HEK293 (cell line): ENCODE data around the gene MS4A6A.
"Not testable (repeated sequence)": the region's sequence is repeated elsewhere in the genome, so short reads cannot be mapped to it uniquely, and the experiment has no call there.

Experiments
- CTCF ChIA-PET: fragments of 350-600 bp; formaldehyde crosslinking; extraction: SDS; loops from one replicate; lab custom pipeline; 2021; ENCODE audit warnings: antibody characterized with exemption; lab: Yijun Ruan, JAX
- POLR2A ChIA-PET: fragments of 300-600 bp; formaldehyde crosslinking; extraction: SDS; loops from one replicate; lab custom pipeline; 2020; ENCODE audit warnings: antibody characterized with exemption, inconsistent platforms; lab: Yijun Ruan, JAX
- H3K27ac ChIP-seq: fragments of 200-500 bp; sonication (Bioruptor generic); 2 replicates; pipeline ENCODE4 v1.5.1; 2014; ENCODE audit warnings: low read depth, low read length, control low read depth, inconsistent platforms; ENCODE audit errors: extremely low read depth
- H3K36me3 ChIP-seq, 2 experiments: fragments of 200-500 bp in 1 of 2; sonication (Bioruptor generic) in 1 of 2; 1 replicate in 1 of 2; 2 replicates in 1 of 2; pipeline ENCODE4 v1.5.1; 2014 to 2017; ENCODE audit warnings: inconsistent platforms in 2 of 2, low read length in 2 of 2; ENCODE audit not compliant: control insufficient read depth in 2 of 2, insufficient read depth in 1 of 2
- H3K4me1 ChIP-seq: fragments of 200-500 bp; sonication (Bioruptor generic); 2 replicates; pipeline ENCODE4 v1.5.1; 2014; ENCODE audit warnings: mild to moderate bottlenecking, low read length, inconsistent platforms; ENCODE audit not compliant: control insufficient read depth, insufficient read depth
- H3K4me3 ChIP-seq: 2 replicates; pipeline ENCODE4 v1.5.1; 2011; ENCODE audit warnings: low read depth, mild to moderate bottlenecking, control low read depth, low read length, moderate library complexity
- H3K9me3 ChIP-seq: fragments of 200-500 bp; sonication (Bioruptor generic); 2 replicates; pipeline ENCODE4 v1.5.1; 2014; ENCODE audit warnings: low read depth, low read length, inconsistent platforms; ENCODE audit not compliant: control insufficient read depth, insufficient read depth
- EGR2 ChIP-seq: fragments of 450-650 bp; formaldehyde crosslinking; IDR thresholded peaks from 2 replicates; pipeline ENCODE4 v1.5.1; 2016; ENCODE audit warnings: low read depth, missing biosample characterization, missing genetic modification characterization
- GLI2 ChIP-seq: fragments of 450-650 bp; formaldehyde crosslinking; IDR thresholded peaks from 2 replicates; pipeline ENCODE4; 2017; ENCODE audit warnings: missing biosample characterization, missing genetic modification characterization, low read depth, borderline replicate concordance
- GLIS2 ChIP-seq: fragments of 450-650 bp; formaldehyde crosslinking; IDR thresholded peaks from 2 replicates; pipeline ENCODE4 v1.5.1; 2016; ENCODE audit warnings: missing biosample characterization, missing genetic modification characterization
- HOXC10 ChIP-seq: sonication (generic); formaldehyde crosslinking; IDR thresholded peaks from 2 replicates; pipeline ENCODE4 v1.8.1; 2023; ENCODE audit warnings: mild to moderate bottlenecking, missing genetic modification reagents
- KLF1 ChIP-seq: fragments of 450-650 bp; formaldehyde crosslinking; IDR thresholded peaks from 2 replicates; pipeline ENCODE4 v1.5.1; 2016; ENCODE audit warnings: missing biosample characterization, missing genetic modification characterization
- YY2 ChIP-seq: fragments of 450-650 bp; formaldehyde crosslinking; IDR thresholded peaks from 2 replicates; pipeline ENCODE4 v1.5.1; 2016; ENCODE audit warnings: missing biosample characterization, missing genetic modification characterization
- ZBTB8A ChIP-seq: fragments of 450-650 bp; formaldehyde crosslinking; IDR thresholded peaks from 2 replicates; pipeline ENCODE4 v1.5.1; 2016; ENCODE audit warnings: missing biosample characterization, missing genetic modification characterization
- ZNF112 ChIP-seq: fragments of 450-650 bp; formaldehyde crosslinking; IDR thresholded peaks from 2 replicates; pipeline ENCODE4 v1.5.0; 2017; ENCODE audit warnings: missing biosample characterization, missing genetic modification characterization
- ZNF138 ChIP-seq: fragments of 450-650 bp; formaldehyde crosslinking; IDR thresholded peaks from 2 replicates; pipeline ENCODE4 v1.5.1; 2016; ENCODE audit warnings: missing biosample characterization, missing genetic modification characterization, borderline replicate concordance
- ZNF184 ChIP-seq: fragments of 450-650 bp; IDR thresholded peaks from 2 replicates; pipeline ENCODE4 v1.5.1; 2018; ENCODE audit warnings: missing biosample characterization, mild to moderate bottlenecking, missing genetic modification characterization
- ZNF19 ChIP-seq: fragments of 450-650 bp; formaldehyde crosslinking; IDR thresholded peaks from 2 replicates; pipeline ENCODE4; 2016; ENCODE audit warnings: missing biosample characterization, missing genetic modification characterization, low read depth
- ZNF214 ChIP-seq: fragments of 450-650 bp; formaldehyde crosslinking; IDR thresholded peaks from 2 replicates; pipeline ENCODE4 v1.5.1; 2017; ENCODE audit warnings: missing biosample characterization, mild to moderate bottlenecking, missing genetic modification characterization, borderline replicate concordance
- ZNF248 ChIP-seq: fragments of 450-650 bp; formaldehyde crosslinking; IDR thresholded peaks from 2 replicates; pipeline ENCODE4 v1.5.1; 2017; ENCODE audit warnings: missing biosample characterization, missing genetic modification characterization
- ZNF350 ChIP-seq: fragments of 450-650 bp; formaldehyde crosslinking; IDR thresholded peaks from 2 replicates; pipeline ENCODE4 v1.5.0; 2017; ENCODE audit warnings: missing biosample characterization, mild to moderate bottlenecking, missing genetic modification characterization
- ZNF433 ChIP-seq: fragments of 450-650 bp; formaldehyde crosslinking; IDR thresholded peaks from 2 replicates; pipeline ENCODE4 v1.5.1; 2016; ENCODE audit warnings: missing biosample characterization, missing genetic modification characterization, low read depth
- ZNF449 ChIP-seq: fragments of 450-650 bp; formaldehyde crosslinking; IDR thresholded peaks from 2 replicates; pipeline ENCODE4 v1.5.1; 2017; ENCODE audit warnings: missing biosample characterization, mild to moderate bottlenecking, missing genetic modification characterization, moderate library complexity
- ZNF514 ChIP-seq: fragments of 450-650 bp; formaldehyde crosslinking; IDR thresholded peaks from 2 replicates; pipeline ENCODE4 v1.5.1; 2016; ENCODE audit warnings: missing biosample characterization, missing genetic modification characterization
- ZNF558 ChIP-seq: fragments of 450-650 bp; formaldehyde crosslinking; IDR thresholded peaks from 2 replicates; pipeline ENCODE4 v1.5.1; 2016; ENCODE audit warnings: missing biosample characterization, missing genetic modification characterization
- ZNF571 ChIP-seq: fragments of 450-650 bp; formaldehyde crosslinking; IDR thresholded peaks from 2 replicates; pipeline ENCODE4 v1.5.0; 2017; ENCODE audit warnings: missing biosample characterization, missing genetic modification characterization
- ZNF600 ChIP-seq: fragments of 450-650 bp; formaldehyde crosslinking; IDR thresholded peaks from 2 replicates; pipeline ENCODE4 v1.5.1; 2016; ENCODE audit warnings: missing biosample characterization, missing genetic modification characterization
- ZNF701 ChIP-seq: fragments of 450-650 bp; formaldehyde crosslinking; IDR thresholded peaks from 2 replicates; pipeline ENCODE4 v1.5.1; 2016; ENCODE audit warnings: missing biosample characterization, missing genetic modification characterization
- ZNF776 ChIP-seq: fragments of 450-650 bp; formaldehyde crosslinking; IDR thresholded peaks from 2 replicates; pipeline ENCODE4 v1.5.0; 2017; ENCODE audit warnings: missing biosample characterization, missing genetic modification characterization, borderline replicate concordance
- ZNF843 ChIP-seq: fragments of 450-650 bp; formaldehyde crosslinking; IDR thresholded peaks from 2 replicates; pipeline ENCODE4 v1.5.1; 2016; ENCODE audit warnings: missing biosample characterization, missing genetic modification characterization
- ZSCAN16 ChIP-seq: fragments of 450-650 bp; formaldehyde crosslinking; IDR thresholded peaks from 2 replicates; pipeline ENCODE4 v1.5.1; 2016; ENCODE audit warnings: missing biosample characterization, missing genetic modification characterization

Gene MS4A6A

GRCh38 chr11:60155931-60156330 lies 27.0 kb downstream of the MS4A6A start:
- POLR2A ChIA-PET, result no interaction called here
- Histone ChIP-seq H3K4me1 (no peaks in the 10 kb centered on the region), H3K4me3 (no peak overlapping the region), H3K27ac (no peak overlapping the region), H3K9me3 (no peaks in the 10 kb centered on the region), H3K36me3 (no peaks in the 10 kb centered on the region)
- CTCF ChIA-PET, result interaction anchor here (0.6 kb wide), 1 partner anchor 37 kb away, joined by 3 read pairs; no protein-coding TSS in a partner anchor
- TF ChIP-seq ZBTB8A (tag by site-specific recombination), result no peak
- no peak for TF ChIP-seq ZNF138 (tag by site-specific recombination)
- TF ChIP-seq ZNF350, result no peak
- TF ChIP-seq ZNF600 (tag by site-specific recombination), result no peak
- TF ChIP-seq ZNF433 (tag by site-specific recombination), result no peak
- TF ChIP-seq ZNF449 (tag by site-specific recombination), result no peak
- no peak for TF ChIP-seq ZNF571 (tag by site-specific recombination)
- TF ChIP-seq YY2, result no peak
- no peak for TF ChIP-seq HOXC10 (CRISPR knock-in tag)
- no peak for TF ChIP-seq GLI2 (tag by site-specific recombination)
- TF ChIP-seq KLF1 (tag by site-specific recombination), result no peak
- TF ChIP-seq, all 188 proteins: peak for 0

- CTCF ChIA-PET, H3K36me3 ChIP-seq, H3K4me3 ChIP-seq, H3K9me3 ChIP-seq, POLR2A ChIA-PET, H3K4me1 ChIP-seq, H3K27ac ChIP-seq: not testable (repeated sequence)
Measured at GRCh38 chr11:60152727-60153126, 30.2 kb downstream of the MS4A6A start.

GRCh38 chr11:60150279-60150678 lies 32.6 kb downstream of the MS4A6A start:
- CTCF ChIA-PET, result interaction anchor here (1.0 kb wide), 1 partner anchor 124 kb away, joined by 4 read pairs; no protein-coding TSS in a partner anchor
- Histone ChIP-seq H3K4me1 (no peaks in the 10 kb centered on the region), H3K27ac (no peak overlapping the region), H3K4me3 (no peak overlapping the region), H3K36me3 (no peaks in the 10 kb centered on the region), H3K9me3 (no peaks in the 10 kb centered on the region)
- no peak for TF ChIP-seq ZNF19 (tag by site-specific recombination)
- TF ChIP-seq ZNF184 (tag by site-specific recombination), result no peak
- TF ChIP-seq ZNF248 (tag by site-specific recombination), result no peak
- TF ChIP-seq EGR2 (tag by site-specific recombination), result no peak
- TF ChIP-seq ZNF776 (tag by site-specific recombination), result no peak
- TF ChIP-seq HOXC10 (CRISPR knock-in tag), result no peak
- no peak for TF ChIP-seq GLIS2 (tag by site-specific recombination)
- TF ChIP-seq ZNF214 (tag by site-specific recombination), result no peak
- no peak for TF ChIP-seq ZSCAN16
- TF ChIP-seq ZNF843 (tag by site-specific recombination), result no peak
- no peak for TF ChIP-seq ZNF514 (tag by site-specific recombination)
- no peak for TF ChIP-seq ZNF558
- no peak for TF ChIP-seq ZNF701 (tag by site-specific recombination)
- TF ChIP-seq ZNF449 (tag by site-specific recombination), result no peak
- no peak for TF ChIP-seq ZNF112 (tag by site-specific recombination)
- POLR2A ChIA-PET, result no interaction called here
